Liver (tissue), 9 donors: Measurements from ENCODE around the gene LRPAP1. TPM values are rescaled to one million over a fixed set of nuclear protein-coding genes. Genes with fewer than 3 reads are reported as not detected.

Experiments
- DNase-seq: peaks from one replicate; pipeline ENCODE4 v3.0.0-alpha.2; 2017; ENCODE audit warnings: low spot score
- H3K27ac ChIP-seq, 2 donors: one replicate each; pipeline ENCODE4 v1.7.0; 2013; ENCODE audit warnings: inconsistent platforms in 2 of 2, low read length in 2 of 2, control low read depth in 1 of 2, low read depth in 1 of 2, mild to moderate bottlenecking in 1 of 2
- H3K27me3 ChIP-seq, 4 donors: one replicate each; pipeline versions ENCODE4 v1.6.1 to v1.7.0; 2013; ENCODE audit warnings: low read length in 3 of 4, inconsistent platforms in 1 of 4, mild to moderate bottlenecking in 1 of 4, moderate library complexity in 1 of 4; ENCODE audit not compliant: control insufficient read depth in 4 of 4, insufficient read depth in 4 of 4
- H3K36me3 ChIP-seq, 4 donors: one replicate each; pipeline versions ENCODE4 v1.6.1 to v1.7.0; 2013; ENCODE audit warnings: low read length in 3 of 4, mild to moderate bottlenecking in 3 of 4, low read depth in 1 of 4, moderate library complexity in 1 of 4; ENCODE audit not compliant: control insufficient read depth in 4 of 4, insufficient read depth in 3 of 4
- H3K4me1 ChIP-seq, 4 donors: one replicate each; pipeline versions ENCODE4 v1.6.1 to v1.7.0; 2013; ENCODE audit warnings: low read length in 3 of 4, mild to moderate bottlenecking in 3 of 4, moderate library complexity in 1 of 4; ENCODE audit not compliant: control insufficient read depth in 4 of 4, insufficient read depth in 4 of 4
- H3K4me3 ChIP-seq, 3 donors: one replicate each; pipeline versions ENCODE4 v1.6.1 to v1.7.0; 2013; ENCODE audit warnings: low read length in 3 of 3, control low read depth in 1 of 3, low read depth in 1 of 3, mild to moderate bottlenecking in 1 of 3
- H3K9ac ChIP-seq, 2 donors: one replicate each; pipeline ENCODE4 v1.7.0; 2013; ENCODE audit warnings: low read length in 2 of 2, mild to moderate bottlenecking in 2 of 2, moderate library complexity in 2 of 2, control low read depth in 1 of 2, low read depth in 1 of 2
- H3K9me3 ChIP-seq, 4 donors: one replicate each; pipeline versions ENCODE4 v1.6.1 to v1.7.0; 2013; ENCODE audit warnings: low read length in 3 of 4; ENCODE audit not compliant: control insufficient read depth in 4 of 4
- EGR1 ChIP-seq, 2 donors: IDR thresholded peaks; 2 replicates each; pipeline ENCODE4 v1.6.1; 2016 to 2018; ENCODE audit warnings: antibody characterized with exemption in 2 of 2, low read depth in 2 of 2
- FOXA1 ChIP-seq: IDR thresholded peaks from 2 replicates; pipeline ENCODE4 v1.6.1; 2016; ENCODE audit warnings: antibody characterized with exemption
- FOXA2 ChIP-seq: IDR thresholded peaks from 2 replicates; pipeline ENCODE4 v1.6.1; 2016; ENCODE audit warnings: antibody characterized with exemption
- GABPA ChIP-seq, 2 donors: IDR thresholded peaks in 1 of 2; conservative IDR thresholded peaks in 1 of 2; 2 replicates each; pipeline ENCODE4 v1.6.1; 2016; ENCODE audit warnings: antibody characterized with exemption in 2 of 2, mild to moderate bottlenecking in 1 of 2, moderate library complexity in 1 of 2
- HNF4A ChIP-seq, 2 donors: conservative IDR thresholded peaks; 2 replicates each; pipeline ENCODE4 v1.6.1; 2016; ENCODE audit warnings: antibody characterized with exemption in 2 of 2, mild to moderate bottlenecking in 2 of 2
- HNF4G ChIP-seq: IDR thresholded peaks from 2 replicates; pipeline ENCODE4 v1.6.1; 2016; ENCODE audit warnings: antibody characterized with exemption
- RAD21 ChIP-seq, 2 donors: IDR thresholded peaks; 2 replicates each; pipeline ENCODE4 v1.6.1; 2016; ENCODE audit warnings: antibody characterized with exemption in 2 of 2, mild to moderate bottlenecking in 2 of 2
- SP1 ChIP-seq: IDR thresholded peaks from 2 replicates; pipeline ENCODE4 v1.6.1; 2018; ENCODE audit warnings: antibody characterized with exemption, mild to moderate bottlenecking
- TAF1 ChIP-seq: conservative IDR thresholded peaks from 2 replicates; pipeline ENCODE4 v1.6.1; 2016; ENCODE audit warnings: antibody characterized with exemption, mild to moderate bottlenecking
- YY1 ChIP-seq: IDR thresholded peaks from 2 replicates; pipeline ENCODE4 v1.6.1; 2016; ENCODE audit warnings: antibody characterized with exemption, mild to moderate bottlenecking
- WGBS: extraction: QIAGEN DNeasy Blood & Tissue Kit; methylation state at CpG from one replicate; pipeline ENCODE4 v1.1.7; 2013; 5-methylcytosine and 5-hydroxymethylcytosine counted together
- polyA plus RNA-seq, 2 donors: library from polyadenylated mRNA; stranded (reverse) in 1 of 2; unstranded in 1 of 2; fragments of 200-250 nt in 1 of 2; fragments of >200 nt in 1 of 2; fragmentation: Nextera tagmentation in 1 of 2; extraction: Ambion mirVana in 1 of 2; gene quantifications; one replicate each; pipeline versions ENCODE4 v1.2.1 to v1.2.3, GENCODE V29; 2013 to 2015
- total RNA-seq, 2 donors: library from RNA; depleted of rRNA; stranded (reverse); fragments of >200 nt; gene quantifications; one replicate each; pipeline ENCODE4 v1.2.3, GENCODE V29; 2014
- TF ChIP-seq, protein P1 (sequence below): IDR thresholded peaks from 2 replicates; pipeline ENCODE4 v1.6.1; 2016; ENCODE audit warnings: antibody characterized with exemption, mild to moderate bottlenecking
- TF ChIP-seq, protein P2 (sequence below): IDR thresholded peaks from 2 replicates; pipeline ENCODE4 v1.6.1; 2016; ENCODE audit warnings: antibody characterized with exemption
- TF ChIP-seq, protein P3 (sequence below): IDR thresholded peaks from 2 replicates; pipeline ENCODE4 v1.6.1; 2016; ENCODE audit warnings: antibody characterized with exemption
- TF ChIP-seq, protein P4 (sequence below): IDR thresholded peaks from 2 replicates; pipeline ENCODE4 v1.6.1; 2016; ENCODE audit warnings: antibody characterized with exemption
- TF ChIP-seq, protein P5 (sequence below): fragments of 150-350 bp; IDR thresholded peaks from 2 replicates; pipeline ENCODE4 v1.5.1; 2017; ENCODE audit warnings: improper control_type of control experiment, low read depth, low read length; ENCODE audit not compliant: missing input control
- donor health status: healthy.
- donor health status: healthy.
- donor health status: healthy.
- donor health status: healthy.
- donor health status: healthy.

Gene LRPAP1
- total and polyA plus RNA-seq, 4 donors = 46.1 to 134 (median 108) TPM

DNA sequence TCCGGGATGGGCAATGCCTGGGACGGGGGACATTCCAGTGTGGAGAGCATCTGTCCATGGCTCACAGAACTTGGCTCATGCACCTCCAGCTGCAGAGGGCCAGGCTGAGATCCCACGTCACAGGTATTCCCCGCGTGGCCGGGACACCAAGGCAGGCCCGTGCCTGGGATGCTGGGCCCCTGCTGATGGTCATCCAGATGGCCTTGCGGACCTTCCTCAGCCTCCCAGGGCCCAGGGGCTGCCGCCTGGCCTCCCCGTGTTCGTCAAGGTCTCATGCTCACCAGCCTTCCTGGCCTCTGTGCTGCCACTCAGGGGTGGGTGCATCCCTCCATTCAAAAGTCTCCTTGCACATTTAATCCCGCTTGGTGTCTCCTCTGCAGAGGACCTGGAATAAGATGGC, 40.9 kb upstream of the LRPAP1 start:
- 90% methylated on average over 12 of the region's 12 CpGs for WGBS
- Histone ChIP-seq H3K4me3 (no peak overlapping the region), H3K9ac (no peak overlapping the region), H3K27me3 (no peaks in the 10 kb centered on the region), H3K27ac (no peak overlapping the region), H3K9me3 (no peaks in the 10 kb centered on the region), H3K36me3 (no peaks in the 10 kb centered on the region), H3K4me1 (no peaks in the 10 kb centered on the region)
- DNase-seq = no peak
- TF ChIP-seq EGR1 (IDR thresholded peaks at IDR 0.05; ENCODE audit: low read depth in 2 of 2) (no peak), YY1 (no peak), GABPA (IDR thresholded peaks at IDR 0.05 in 1 of 2, conservative IDR thresholded peaks at IDR 0.05 in 1 of 2) (no peak), TAF1 (no peak), RAD21 (IDR thresholded peaks at IDR 0.05) (no peak), FOXA1 (no peak), HNF4G (no peak)
- TF ChIP-seq, protein P1, sequence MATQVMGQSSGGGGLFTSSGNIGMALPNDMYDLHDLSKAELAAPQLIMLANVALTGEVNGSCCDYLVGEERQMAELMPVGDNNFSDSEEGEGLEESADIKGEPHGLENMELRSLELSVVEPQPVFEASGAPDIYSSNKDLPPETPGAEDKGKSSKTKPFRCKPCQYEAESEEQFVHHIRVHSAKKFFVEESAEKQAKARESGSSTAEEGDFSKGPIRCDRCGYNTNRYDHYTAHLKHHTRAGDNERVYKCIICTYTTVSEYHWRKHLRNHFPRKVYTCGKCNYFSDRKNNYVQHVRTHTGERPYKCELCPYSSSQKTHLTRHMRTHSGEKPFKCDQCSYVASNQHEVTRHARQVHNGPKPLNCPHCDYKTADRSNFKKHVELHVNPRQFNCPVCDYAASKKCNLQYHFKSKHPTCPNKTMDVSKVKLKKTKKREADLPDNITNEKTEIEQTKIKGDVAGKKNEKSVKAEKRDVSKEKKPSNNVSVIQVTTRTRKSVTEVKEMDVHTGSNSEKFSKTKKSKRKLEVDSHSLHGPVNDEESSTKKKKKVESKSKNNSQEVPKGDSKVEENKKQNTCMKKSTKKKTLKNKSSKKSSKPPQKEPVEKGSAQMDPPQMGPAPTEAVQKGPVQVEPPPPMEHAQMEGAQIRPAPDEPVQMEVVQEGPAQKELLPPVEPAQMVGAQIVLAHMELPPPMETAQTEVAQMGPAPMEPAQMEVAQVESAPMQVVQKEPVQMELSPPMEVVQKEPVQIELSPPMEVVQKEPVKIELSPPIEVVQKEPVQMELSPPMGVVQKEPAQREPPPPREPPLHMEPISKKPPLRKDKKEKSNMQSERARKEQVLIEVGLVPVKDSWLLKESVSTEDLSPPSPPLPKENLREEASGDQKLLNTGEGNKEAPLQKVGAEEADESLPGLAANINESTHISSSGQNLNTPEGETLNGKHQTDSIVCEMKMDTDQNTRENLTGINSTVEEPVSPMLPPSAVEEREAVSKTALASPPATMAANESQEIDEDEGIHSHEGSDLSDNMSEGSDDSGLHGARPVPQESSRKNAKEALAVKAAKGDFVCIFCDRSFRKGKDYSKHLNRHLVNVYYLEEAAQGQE = no peak
- TF ChIP-seq, protein P2, sequence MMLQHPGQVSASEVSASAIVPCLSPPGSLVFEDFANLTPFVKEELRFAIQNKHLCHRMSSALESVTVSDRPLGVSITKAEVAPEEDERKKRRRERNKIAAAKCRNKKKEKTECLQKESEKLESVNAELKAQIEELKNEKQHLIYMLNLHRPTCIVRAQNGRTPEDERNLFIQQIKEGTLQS = no peak
- TF ChIP-seq, protein P3, sequence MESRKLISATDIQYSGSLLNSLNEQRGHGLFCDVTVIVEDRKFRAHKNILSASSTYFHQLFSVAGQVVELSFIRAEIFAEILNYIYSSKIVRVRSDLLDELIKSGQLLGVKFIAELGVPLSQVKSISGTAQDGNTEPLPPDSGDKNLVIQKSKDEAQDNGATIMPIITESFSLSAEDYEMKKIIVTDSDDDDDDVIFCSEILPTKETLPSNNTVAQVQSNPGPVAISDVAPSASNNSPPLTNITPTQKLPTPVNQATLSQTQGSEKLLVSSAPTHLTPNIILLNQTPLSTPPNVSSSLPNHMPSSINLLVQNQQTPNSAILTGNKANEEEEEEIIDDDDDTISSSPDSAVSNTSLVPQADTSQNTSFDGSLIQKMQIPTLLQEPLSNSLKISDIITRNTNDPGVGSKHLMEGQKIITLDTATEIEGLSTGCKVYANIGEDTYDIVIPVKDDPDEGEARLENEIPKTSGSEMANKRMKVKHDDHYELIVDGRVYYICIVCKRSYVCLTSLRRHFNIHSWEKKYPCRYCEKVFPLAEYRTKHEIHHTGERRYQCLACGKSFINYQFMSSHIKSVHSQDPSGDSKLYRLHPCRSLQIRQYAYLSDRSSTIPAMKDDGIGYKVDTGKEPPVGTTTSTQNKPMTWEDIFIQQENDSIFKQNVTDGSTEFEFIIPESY = no peak

DNA sequence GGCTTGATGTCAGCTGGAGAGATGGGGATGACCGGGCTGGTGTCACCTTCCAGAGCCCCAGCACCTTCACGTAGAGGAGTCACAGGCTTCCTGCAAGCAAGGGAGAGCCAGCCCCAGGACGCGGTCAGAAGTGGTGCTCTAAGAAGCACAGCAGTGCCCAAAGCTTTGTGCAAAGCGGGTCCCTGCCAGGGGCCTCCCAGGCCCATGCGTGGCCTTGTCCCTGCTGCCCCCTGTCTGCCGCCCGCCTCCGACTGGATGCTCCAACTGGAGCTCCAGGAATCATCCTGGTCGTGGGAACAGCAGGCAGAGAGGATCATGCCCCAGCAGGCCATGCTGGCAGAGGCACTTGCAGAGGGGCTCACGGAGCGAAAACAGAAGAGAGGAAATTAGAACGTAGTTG, 40.1 kb upstream of the LRPAP1 start:
- no peak for DNase-seq
- H3K27me3 ChIP-seq = no peaks in the 10 kb centered on the region
- no peaks in the 10 kb centered on the region for H3K36me3 ChIP-seq
- 78% methylated on average over 13 of the region's 13 CpGs for WGBS
- H3K9me3 ChIP-seq = no peaks in the 10 kb centered on the region
- no peak overlapping the region for H3K4me3 ChIP-seq
- no peaks in the 10 kb centered on the region for H3K4me1 ChIP-seq
- no peak overlapping the region for H3K9ac ChIP-seq
- TF ChIP-seq RAD21 (IDR thresholded peaks at IDR 0.05) = no peak
- no peak for TF ChIP-seq FOXA2
- no peak for TF ChIP-seq TAF1
- no peak for TF ChIP-seq SP1
- TF ChIP-seq, protein P4, sequence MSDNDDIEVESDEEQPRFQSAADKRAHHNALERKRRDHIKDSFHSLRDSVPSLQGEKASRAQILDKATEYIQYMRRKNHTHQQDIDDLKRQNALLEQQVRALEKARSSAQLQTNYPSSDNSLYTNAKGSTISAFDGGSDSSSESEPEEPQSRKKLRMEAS = no peak
- TF ChIP-seq GABPA (IDR thresholded peaks at IDR 0.05 in 1 of 2, conservative IDR thresholded peaks at IDR 0.05 in 1 of 2) = no peak
- no peak for TF ChIP-seq EGR1 (IDR thresholded peaks at IDR 0.05; ENCODE audit: low read depth in 2 of 2)
- TF ChIP-seq, protein P2 = no peak
- no peak for TF ChIP-seq YY1
- TF ChIP-seq, protein P5, sequence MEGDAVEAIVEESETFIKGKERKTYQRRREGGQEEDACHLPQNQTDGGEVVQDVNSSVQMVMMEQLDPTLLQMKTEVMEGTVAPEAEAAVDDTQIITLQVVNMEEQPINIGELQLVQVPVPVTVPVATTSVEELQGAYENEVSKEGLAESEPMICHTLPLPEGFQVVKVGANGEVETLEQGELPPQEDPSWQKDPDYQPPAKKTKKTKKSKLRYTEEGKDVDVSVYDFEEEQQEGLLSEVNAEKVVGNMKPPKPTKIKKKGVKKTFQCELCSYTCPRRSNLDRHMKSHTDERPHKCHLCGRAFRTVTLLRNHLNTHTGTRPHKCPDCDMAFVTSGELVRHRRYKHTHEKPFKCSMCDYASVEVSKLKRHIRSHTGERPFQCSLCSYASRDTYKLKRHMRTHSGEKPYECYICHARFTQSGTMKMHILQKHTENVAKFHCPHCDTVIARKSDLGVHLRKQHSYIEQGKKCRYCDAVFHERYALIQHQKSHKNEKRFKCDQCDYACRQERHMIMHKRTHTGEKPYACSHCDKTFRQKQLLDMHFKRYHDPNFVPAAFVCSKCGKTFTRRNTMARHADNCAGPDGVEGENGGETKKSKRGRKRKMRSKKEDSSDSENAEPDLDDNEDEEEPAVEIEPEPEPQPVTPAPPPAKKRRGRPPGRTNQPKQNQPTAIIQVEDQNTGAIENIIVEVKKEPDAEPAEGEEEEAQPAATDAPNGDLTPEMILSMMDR = no peak
- TF ChIP-seq, protein P1 = no peak
- TF ChIP-seq HNF4A (conservative IDR thresholded peaks at IDR 0.05) = no peak
- H3K27ac ChIP-seq = no peak overlapping the region
